GM19025 (cell line): ENCODE results near the gene SP140L.
"Not testable (repeated sequence)": the region's sequence is repeated elsewhere in the genome, so short reads cannot be mapped to it uniquely, and the experiment has no call there.

Source experiments
- ATAC-seq: cut with Tn5 transposase; IDR thresholded peaks from one replicate; pipeline ENCODE4 v1.9.1; 2021; ENCODE audit warnings: mild to moderate bottlenecking, low read depth, moderate library complexity; ENCODE audit not compliant: unreplicated experiment

The SP140L gene

DNA sequence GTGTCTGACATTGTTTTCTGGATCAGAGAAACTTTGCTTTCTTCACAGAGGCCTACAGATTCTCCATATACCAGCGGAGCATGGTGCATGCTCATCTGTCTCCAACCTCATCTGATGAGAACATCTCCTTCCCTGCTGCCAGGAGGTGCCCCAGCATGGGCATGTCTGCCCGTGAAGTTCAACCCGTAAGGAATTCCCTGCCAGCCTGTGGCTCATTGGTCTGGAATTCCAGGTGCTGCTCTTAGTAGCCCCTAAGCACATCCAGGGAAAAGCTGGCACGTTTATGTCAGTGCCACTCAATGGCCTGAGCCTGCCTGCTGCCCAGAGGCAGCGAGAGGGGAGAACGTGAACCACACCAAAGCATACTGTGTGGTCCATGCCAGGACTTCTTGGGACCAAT, 87.3 kb downstream of the SP140L start:
- no peak for ATAC-seq

- peak; percentile 72 for ATAC-seq
Observed at GRCh38 chr2:230416061-230416721, 89.2 kb downstream of the SP140L start, which contains the start of gene SP100. SP100 (plus strand) TSS chr2:230416201; CDS start chr2:230416297, 96 bp downstream.

- no peak for ATAC-seq
Observed at GRCh38 chr2:230417436-230417835, 90.4 kb downstream of the SP140L start.

GRCh38 chr2:230418341-230419016, 91.5 kb downstream of the SP140L start:
- ATAC-seq = no peak

DNA sequence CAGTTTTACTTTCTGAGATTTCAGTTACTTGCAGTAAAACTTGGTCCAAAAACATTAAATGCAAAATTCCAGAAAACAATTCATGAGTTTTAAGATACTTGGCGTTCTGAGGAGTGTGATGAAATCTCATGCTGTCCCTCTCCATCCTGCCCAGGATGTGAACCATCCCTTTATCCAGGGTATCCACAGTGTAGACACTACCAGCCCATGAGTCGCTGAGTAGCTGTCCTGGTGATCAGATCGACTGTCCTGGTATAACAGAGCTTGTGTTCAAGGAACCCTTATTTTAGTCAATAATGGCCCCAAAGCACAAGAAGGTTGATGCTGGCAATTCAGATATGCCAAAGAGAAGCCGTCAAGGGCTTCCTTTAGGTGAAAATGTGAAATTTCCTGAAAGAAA, 92.2 kb downstream of the SP140L start:
- no peak for ATAC-seq

- ATAC-seq = no peak
Observed at GRCh38 chr2:230422149-230422548, 95.2 kb downstream of the SP140L start.

- ATAC-seq = no peak
Observed at GRCh38 chr2:230423851-230424458, 97.0 kb downstream of the SP140L start.

- ATAC-seq = no peak
Observed at GRCh38 chr2:230425377-230425776, 98.4 kb downstream of the SP140L start.

GRCh38 chr2:230429513-230429912, 102.5 kb downstream of the SP140L start:
- no peak for ATAC-seq

DNA sequence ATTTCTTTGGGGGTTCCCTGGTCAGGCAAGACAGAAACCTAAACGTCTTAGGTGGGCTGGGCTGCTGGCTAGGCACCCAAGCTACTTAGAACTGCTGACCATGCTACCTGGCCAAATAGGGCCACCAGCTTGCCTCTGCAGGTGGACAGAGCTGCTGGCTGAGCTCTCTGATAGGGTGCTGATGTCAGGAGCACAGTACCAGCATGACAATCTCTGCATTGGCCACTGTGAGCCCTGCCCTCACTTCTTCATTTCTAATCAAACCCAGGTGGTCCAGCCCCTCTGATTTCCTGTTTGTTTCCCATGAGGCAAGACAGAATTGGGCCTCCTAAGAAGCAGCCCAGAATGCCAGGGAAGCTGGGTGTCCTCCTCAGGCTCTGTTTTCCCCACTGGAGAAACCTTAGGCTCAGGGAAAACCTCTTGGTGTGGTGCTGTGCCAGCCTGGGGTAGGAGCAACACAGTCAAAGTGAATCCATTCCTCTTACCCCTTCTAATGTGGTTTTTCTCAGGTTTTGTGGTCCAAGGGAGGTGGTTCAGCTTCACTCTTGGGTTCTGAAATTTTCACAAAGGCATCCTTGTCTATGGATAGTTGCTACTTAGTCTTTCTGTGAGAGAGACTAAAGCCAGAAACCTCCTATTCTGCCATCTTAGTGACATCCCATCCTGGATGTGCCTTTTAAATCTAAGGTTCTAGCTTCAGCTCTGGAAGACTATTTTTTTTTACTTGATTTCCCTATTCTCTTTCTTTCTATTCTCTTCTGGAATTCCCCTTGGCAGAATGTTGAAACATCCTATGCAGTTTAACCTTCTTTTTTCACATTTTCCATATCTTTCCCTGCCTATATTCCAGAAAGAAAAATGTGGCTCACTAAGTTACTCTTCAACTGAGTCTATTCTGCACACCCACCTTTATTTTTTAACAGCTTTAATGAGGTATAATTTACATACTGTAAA, 104.2 kb downstream of the SP140L start:
- ATAC-seq = no peak

- no peak for ATAC-seq
Observed at GRCh38 chr2:230434677-230435324, 107.8 kb downstream of the SP140L start.

DNA sequence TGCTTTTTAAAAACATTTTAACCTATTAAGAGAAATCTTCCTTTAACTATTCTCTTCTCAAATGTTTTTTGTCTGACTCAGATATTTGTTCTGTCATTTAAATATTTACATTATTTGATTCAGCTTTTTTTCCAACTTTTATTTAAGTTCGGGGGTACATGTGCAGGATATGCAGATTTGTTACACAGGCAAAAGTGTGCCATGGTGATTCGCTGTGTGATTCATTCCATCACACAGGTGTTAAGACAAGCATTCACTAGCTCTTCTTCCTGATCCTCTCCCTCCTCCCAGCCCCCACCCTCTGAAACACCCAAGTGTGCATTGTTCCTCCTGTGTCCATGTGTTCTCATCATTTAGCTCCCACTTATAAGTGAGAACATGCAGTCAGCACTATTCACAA, 108.4 kb downstream of the SP140L start:
- no peak for ATAC-seq

GRCh38 chr2:230439121-230439520, 112.1 kb downstream of the SP140L start:
- not testable (repeated sequence) for ATAC-seq

DNA sequence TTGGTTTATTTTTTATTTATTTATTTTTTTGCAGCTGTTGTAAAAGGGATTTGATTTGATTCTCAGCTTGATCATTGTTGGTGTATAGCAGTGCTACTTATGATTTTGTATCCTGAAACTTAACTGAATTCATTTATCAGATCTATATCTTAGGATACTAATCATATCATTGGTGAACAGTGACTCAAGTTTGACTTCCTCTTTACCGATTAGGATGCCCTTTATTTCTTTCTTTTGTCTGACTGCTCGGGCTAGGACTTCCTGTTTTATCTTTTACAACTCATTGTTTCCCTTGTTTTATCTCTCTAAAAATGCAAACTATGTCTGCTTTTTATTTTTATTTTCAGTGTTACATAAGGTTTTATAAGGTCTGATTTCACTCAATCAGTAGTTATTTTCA, 112.6 kb downstream of the SP140L start:
- ATAC-seq = no peak

DNA sequence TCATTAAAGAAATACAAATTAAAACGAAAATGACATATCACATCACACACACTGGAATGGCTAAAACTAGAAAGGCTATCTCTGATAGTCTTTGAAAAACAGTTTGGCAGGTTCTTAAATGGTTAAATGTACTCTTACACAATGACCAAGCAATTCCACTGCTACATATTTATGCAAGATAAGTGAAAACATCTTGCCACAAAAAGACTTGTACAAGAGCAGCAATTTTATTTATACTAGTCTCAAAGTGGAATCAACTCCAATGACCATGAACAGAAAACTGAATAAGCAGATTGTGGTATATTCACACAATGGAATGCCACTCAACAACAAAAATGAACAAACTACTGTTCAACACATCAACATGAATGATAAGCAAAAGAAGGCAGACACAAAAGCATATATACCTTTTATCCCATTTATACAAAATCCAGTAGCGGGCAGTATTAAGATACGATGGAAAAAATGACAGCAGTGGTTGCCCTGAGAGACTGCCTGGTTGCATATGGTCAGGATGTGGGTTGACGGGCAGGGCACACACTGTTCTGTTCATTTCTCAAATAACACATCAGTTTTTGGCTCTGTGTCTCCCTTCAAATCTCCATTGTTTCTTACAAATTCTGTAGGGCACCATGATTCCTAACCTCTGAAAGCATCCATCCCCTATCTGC, 114.4 kb downstream of the SP140L start:
- peak; percentile 62 for ATAC-seq

DNA sequence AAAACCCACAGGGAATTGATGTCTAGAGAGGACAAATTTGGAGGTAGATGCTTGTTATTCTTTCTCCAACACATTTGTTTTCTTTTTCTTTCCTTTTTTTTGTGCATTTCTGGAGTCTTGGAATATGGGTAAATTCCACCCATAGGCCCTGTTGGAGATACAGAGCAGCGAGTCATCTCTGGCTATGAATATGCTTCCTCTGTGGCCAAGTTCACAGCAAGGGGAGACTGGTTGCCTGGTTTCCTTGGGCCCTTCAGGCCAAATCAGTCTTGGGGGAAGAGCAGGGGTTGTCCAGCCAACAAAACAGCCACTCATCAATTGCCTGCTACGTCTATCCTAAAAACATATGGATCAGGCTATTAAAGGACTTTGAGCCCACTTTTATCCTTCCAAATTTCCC, 116.5 kb downstream of the SP140L start:
- no peak for ATAC-seq

DNA sequence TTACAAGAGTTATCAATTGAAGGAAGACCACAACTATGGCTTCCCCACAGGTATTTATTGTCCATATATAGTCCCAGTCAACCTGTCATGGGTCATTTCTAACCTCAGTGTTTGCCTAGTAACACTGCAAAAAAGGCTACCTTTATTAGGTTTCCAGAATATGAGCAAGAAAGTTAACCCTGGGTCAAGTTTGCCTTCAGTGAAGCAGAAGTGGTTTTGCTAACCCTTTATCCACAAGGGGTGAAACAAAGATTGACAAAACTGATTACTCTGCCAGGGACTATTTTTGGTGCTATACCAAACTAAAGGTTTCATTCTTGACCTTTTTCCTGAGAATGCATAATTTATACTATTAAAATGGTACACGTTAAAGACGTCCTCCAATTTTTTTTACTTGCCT, 117.8 kb downstream of the SP140L start:
- ATAC-seq = no peak

GRCh38 chr2:230447036-230447435, 120.0 kb downstream of the SP140L start:
- no peak for ATAC-seq
